H9 (cell line): ENCODE data around the gene IRS4. TPM values are rescaled to one million over a fixed set of nuclear protein-coding genes. Genes with fewer than 3 reads are reported as not detected.

Experiments
- DNase-seq: peaks from one replicate; pipeline ENCODE4 v3.0.0-alpha.2; 2017
- H2AFZ ChIP-seq: one replicate; pipeline ENCODE4 v1.6.1; 2013; ENCODE audit warnings: mild to moderate bottlenecking, low read length, control low read depth, moderate library complexity
- H2AK5ac ChIP-seq: 2 replicates; pipeline ENCODE4 v1.6.1; 2013; ENCODE audit warnings: low read length, control low read depth, mixed read lengths; ENCODE audit not compliant: insufficient read length
- H2BK120ac ChIP-seq: one replicate; pipeline ENCODE4 v1.6.1; 2013; ENCODE audit warnings: low read depth, mild to moderate bottlenecking, low read length, control low read depth, inconsistent platforms; ENCODE audit not compliant: poor library complexity, severe bottlenecking
- H2BK12ac ChIP-seq: 2 replicates; pipeline ENCODE4 v1.6.1; 2013; ENCODE audit warnings: low read length, control low read depth, mixed read lengths, low read depth; ENCODE audit not compliant: insufficient read length
- H2BK15ac ChIP-seq: 2 replicates; pipeline ENCODE4 v1.6.1; 2013; ENCODE audit warnings: low read depth, low read length, control low read depth
- H2BK20ac ChIP-seq: one replicate; pipeline ENCODE4 v1.6.1; 2013; ENCODE audit warnings: low read depth, mild to moderate bottlenecking, low read length, control low read depth, inconsistent platforms; ENCODE audit not compliant: poor library complexity, severe bottlenecking
- H2BK5ac ChIP-seq: 2 replicates; pipeline ENCODE4 v1.6.1; 2013; ENCODE audit warnings: low read length, control low read depth, mixed read lengths; ENCODE audit not compliant: insufficient read length
- H3K14ac ChIP-seq: 2 replicates; pipeline ENCODE4 v1.6.1; 2013; ENCODE audit warnings: low read length, control low read depth; ENCODE audit not compliant: insufficient read depth
- H3K18ac ChIP-seq: 2 replicates; pipeline ENCODE4 v1.6.1; 2013; ENCODE audit warnings: low read depth, mild to moderate bottlenecking, mixed read lengths, low read length, control low read depth; ENCODE audit not compliant: insufficient read length
- H3K23ac ChIP-seq: 2 replicates; pipeline ENCODE4 v1.6.1; 2013; ENCODE audit warnings: low read length, control low read depth, mixed read lengths, low read depth; ENCODE audit not compliant: insufficient read length
- H3K23me2 ChIP-seq: 2 replicates; pipeline ENCODE4 v1.6.1; 2013; ENCODE audit warnings: low read depth, mild to moderate bottlenecking, mixed read lengths, low read length, control low read depth; ENCODE audit not compliant: insufficient read length, poor library complexity, severe bottlenecking
- H3K27ac ChIP-seq: 2 replicates; pipeline ENCODE4 v1.5.1; 2013; ENCODE audit warnings: low read length, control low read depth, mixed read lengths, low read depth; ENCODE audit not compliant: insufficient read length
- H3K27me3 ChIP-seq: 2 replicates; pipeline ENCODE4 v1.6.1; 2013; ENCODE audit warnings: low read length, control low read depth, inconsistent platforms; ENCODE audit not compliant: insufficient read depth
- H3K4ac ChIP-seq: 2 replicates; pipeline ENCODE4 v1.6.1; 2013; ENCODE audit warnings: low read depth, mild to moderate bottlenecking, control low read depth, inconsistent platforms, low read length, moderate library complexity
- H3K4me1 ChIP-seq: 2 replicates; pipeline ENCODE4 v1.6.1; 2013; ENCODE audit warnings: low read length, control low read depth, inconsistent platforms; ENCODE audit not compliant: insufficient read depth
- H3K4me2 ChIP-seq: 2 replicates; pipeline ENCODE4 v1.6.1; 2013; ENCODE audit warnings: low read length, control low read depth, mixed read lengths; ENCODE audit not compliant: insufficient read length, insufficient read depth
- H3K56ac ChIP-seq: 2 replicates; pipeline ENCODE4 v1.6.1; 2013; ENCODE audit warnings: low read depth, mild to moderate bottlenecking, mixed read lengths, low read length, control low read depth; ENCODE audit not compliant: insufficient read length
- H3K79me1 ChIP-seq: 2 replicates; pipeline ENCODE4 v1.6.1; 2013; ENCODE audit warnings: low read depth, mild to moderate bottlenecking, moderate library complexity, low read length, control low read depth, inconsistent platforms; ENCODE audit not compliant: insufficient read depth, poor library complexity, severe bottlenecking
- H3K79me2 ChIP-seq: 2 replicates; pipeline ENCODE4 v1.6.1; 2013; ENCODE audit warnings: low read length, control low read depth, inconsistent platforms; ENCODE audit not compliant: insufficient read depth
- H3K9ac ChIP-seq: 2 replicates; pipeline ENCODE4 v1.6.1; 2013; ENCODE audit warnings: low read length, control low read depth, mixed read lengths; ENCODE audit not compliant: insufficient read length; ENCODE audit errors: extremely low read depth
- H3K9me3 ChIP-seq: one replicate; pipeline ENCODE4 v1.6.1; 2013; ENCODE audit warnings: low read depth, low read length, inconsistent platforms; ENCODE audit not compliant: control insufficient read depth
- H3T11ph ChIP-seq: one replicate; pipeline ENCODE4 v1.6.1; 2013; ENCODE audit warnings: mild to moderate bottlenecking, low read length, control low read depth, inconsistent platforms
- H4K20me1 ChIP-seq: one replicate; pipeline ENCODE4 v1.6.1; 2013; ENCODE audit not compliant: control insufficient read depth, insufficient read length, insufficient read depth
- H4K5ac ChIP-seq: 2 replicates; pipeline ENCODE4 v1.6.1; 2013; ENCODE audit warnings: low read depth, mild to moderate bottlenecking, mixed read lengths, low read length, control low read depth; ENCODE audit not compliant: insufficient read length
- H4K8ac ChIP-seq: replicated peaks from 2 replicates; pipeline ENCODE4 v1.6.1; 2013; ENCODE audit warnings: low read length, control low read depth, mixed read lengths, low read depth; ENCODE audit not compliant: insufficient read length
- H4K91ac ChIP-seq: 2 replicates; pipeline ENCODE4 v1.6.1; 2013; ENCODE audit warnings: low read depth, mild to moderate bottlenecking, moderate library complexity, mixed read lengths, low read length, control low read depth; ENCODE audit not compliant: insufficient read length
- H3K27ac Mint-ChIP-seq, 3 experiments: 2 replicates in 2 of 3; 3 replicates in 1 of 3; pipeline ENCODE4 v1.8.0; 2020 to 2021; ENCODE audit warnings: mixed read lengths in 3 of 3, mild to moderate bottlenecking in 1 of 3, moderate library complexity in 1 of 3
- H3K27me3 Mint-ChIP-seq: 2 replicates; pipeline ENCODE4 v1.8.0; 2021; ENCODE audit warnings: low read depth, mild to moderate bottlenecking, moderate library complexity, mixed read lengths
- H3K36me3 Mint-ChIP-seq, 3 experiments: 2 replicates in 2 of 3; 3 replicates in 1 of 3; pipeline ENCODE4 v1.8.0; 2020 to 2021; ENCODE audit warnings: low read depth in 3 of 3, mixed read lengths in 3 of 3; ENCODE audit not compliant: insufficient read depth in 1 of 3
- H3K4me1 Mint-ChIP-seq, 2 experiments: 2 replicates each; pipeline ENCODE4 v1.8.0; 2020; ENCODE audit warnings: mixed read lengths in 2 of 2
- H3K4me3 Mint-ChIP-seq, 2 experiments: 2 replicates in 1 of 2; 3 replicates in 1 of 2; pipeline ENCODE4 v1.8.0; 2020 to 2021; ENCODE audit warnings: mild to moderate bottlenecking in 2 of 2, mixed read lengths in 2 of 2, moderate library complexity in 1 of 2
- H3K9me3 Mint-ChIP-seq, 2 experiments: 2 replicates in 1 of 2; 3 replicates in 1 of 2; pipeline ENCODE4 v1.8.0; 2020; ENCODE audit warnings: mild to moderate bottlenecking in 2 of 2, mixed read lengths in 2 of 2, moderate library complexity in 1 of 2
- CTCF ChIP-seq: fragments of 200-600 bp; sonication (generic); conservative IDR thresholded peaks from 3 replicates; pipeline ENCODE4 v1.8.0; 2021; ENCODE audit warnings: antibody characterized with exemption, mild to moderate bottlenecking
- WGBS: extraction: QIAGEN DNeasy Blood & Tissue Kit; methylation state at CpG from one replicate; pipeline ENCODE4 v1.1.7; 2013; ENCODE audit warnings: missing lambda C conversion rate, low lambda C conversion rate, mixed read lengths; ENCODE audit not compliant: insufficient read length; ENCODE audit errors: extremely low coverage; 5-methylcytosine and 5-hydroxymethylcytosine counted together
- total RNA-seq: library from RNA; stranded (reverse); gene quantifications from 2 replicates; pipeline ENCODE4 v1.2.1, GENCODE V29; 2021

Gene IRS4
- total RNA-seq, 1 experiment from 2014 or later: 8.2 TPM

- peak overlapping the region; percentile 79 to 88 for H3K4me3 Mint-ChIP-seq
- peaks cover 35 to 41% of the 10 kb centered on the region in 2 experiments for H3K4me1 Mint-ChIP-seq
- Histone ChIP-seq H2AFZ (no peak overlapping the region), H3T11ph (no peak overlapping the region), H2BK5ac (no peak overlapping the region), H4K91ac (no peak overlapping the region), H3K79me2 (no peaks in the 10 kb centered on the region), H3K4me2 (peak overlapping the region; percentile 26), H3K18ac (peak overlapping the region; percentile 71), H3K9me3 (no peaks in the 10 kb centered on the region), H4K8ac (no peak overlapping the region), H3K56ac (no peak overlapping the region), H2BK20ac (no peak overlapping the region), H3K23ac (no peak overlapping the region), H3K4me1 (peaks cover 5% of the 10 kb centered on the region), H3K27me3 (peaks cover 16% of the 10 kb centered on the region), H4K5ac (no peak overlapping the region), H3K79me1 (no peaks in the 10 kb centered on the region), H3K14ac (peak overlapping the region; percentile 42; the same call in 1 of the 2 replicates), H4K20me1 (no peaks in the 10 kb centered on the region), H3K4ac (no peak overlapping the region), H3K9ac (peak overlapping the region; percentile 35), H2BK120ac (no peak overlapping the region), H3K27ac (no peak overlapping the region), H2BK15ac (no peak overlapping the region), H2BK12ac (no peak overlapping the region), H2AK5ac (no peak overlapping the region), H3K23me2 (peaks cover 33% of the 10 kb centered on the region)
- peaks cover 47% of the 10 kb centered on the region for H3K27me3 Mint-ChIP-seq
- H3K9me3 Mint-ChIP-seq: peaks cover 19 to 22% of the 10 kb centered on the region in 2 experiments
- WGBS: no CpG with 5 or more reads among the region's 82 CpGs
- peak overlapping the region; percentile 23 to 77 (median 76); a peak in 3 of 7 replicates for H3K27ac Mint-ChIP-seq
- no peak for DNase-seq
- H3K36me3 Mint-ChIP-seq: peaks cover 11 to 22% (median 16%) of the 10 kb centered on the region in 3 experiments
- no peak for TF ChIP-seq CTCF
Observed at GRCh38 chrX:108735679-108736508, 469 bp downstream of the IRS4 start.
